ENCODE results near the gene HOXB8.

Gene HOXB8

DNA sequence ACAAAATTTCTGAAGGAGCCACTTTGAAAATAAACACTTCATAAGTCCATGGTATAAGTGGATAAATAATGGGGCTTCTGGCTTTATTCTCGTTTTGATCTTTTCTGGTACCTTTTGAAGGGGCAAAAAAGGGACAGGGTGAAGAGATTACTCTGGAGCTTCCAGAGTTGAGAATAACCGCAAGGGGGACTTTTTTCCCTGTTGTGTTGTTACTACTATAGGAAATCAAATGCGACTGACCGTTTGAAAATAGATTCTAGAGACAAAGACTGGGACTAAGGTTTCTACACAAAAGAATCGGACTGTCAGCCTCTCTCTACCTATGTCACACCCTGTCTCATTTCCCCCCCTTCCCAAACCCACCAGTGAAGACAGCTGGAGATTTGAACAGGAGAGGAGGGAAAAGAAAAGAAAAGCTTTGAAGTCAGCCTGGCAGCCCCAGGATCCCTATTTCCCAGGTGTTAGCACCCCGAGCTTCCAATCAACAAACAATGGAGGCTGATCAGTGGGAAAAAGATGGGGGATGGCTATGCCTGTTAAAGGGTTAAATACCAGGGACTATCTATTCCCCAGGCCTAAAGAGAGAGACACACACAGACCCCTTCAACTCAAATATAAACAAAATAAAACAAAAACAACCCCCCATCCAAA lies 45.3 kb downstream of the HOXB8 start:
- no peak for DNase-seq (ENCODE audit: low read depth in 1 of 2, low spot score in 1 of 2)

DNA sequence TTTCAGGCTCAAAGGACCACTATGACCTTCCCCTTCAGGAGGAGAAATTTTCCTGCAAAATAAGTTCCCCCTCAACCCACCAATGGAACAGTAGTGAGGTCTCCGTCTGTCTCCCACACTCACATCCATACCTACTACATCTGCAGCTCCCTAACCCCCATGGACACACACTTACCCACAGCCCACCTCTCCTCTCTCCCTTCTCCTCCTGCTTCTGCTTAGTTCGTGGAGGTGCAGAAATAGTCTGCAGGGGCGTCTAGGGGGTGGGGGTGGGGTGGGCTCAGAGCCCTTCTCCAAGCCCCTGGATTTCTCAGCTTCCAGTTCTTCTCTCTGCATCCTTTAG lies 45.9 kb downstream of the HOXB8 start:
- no peak for DNase-seq (ENCODE audit: low read depth in 1 of 2, low spot score in 1 of 2)

DNA sequence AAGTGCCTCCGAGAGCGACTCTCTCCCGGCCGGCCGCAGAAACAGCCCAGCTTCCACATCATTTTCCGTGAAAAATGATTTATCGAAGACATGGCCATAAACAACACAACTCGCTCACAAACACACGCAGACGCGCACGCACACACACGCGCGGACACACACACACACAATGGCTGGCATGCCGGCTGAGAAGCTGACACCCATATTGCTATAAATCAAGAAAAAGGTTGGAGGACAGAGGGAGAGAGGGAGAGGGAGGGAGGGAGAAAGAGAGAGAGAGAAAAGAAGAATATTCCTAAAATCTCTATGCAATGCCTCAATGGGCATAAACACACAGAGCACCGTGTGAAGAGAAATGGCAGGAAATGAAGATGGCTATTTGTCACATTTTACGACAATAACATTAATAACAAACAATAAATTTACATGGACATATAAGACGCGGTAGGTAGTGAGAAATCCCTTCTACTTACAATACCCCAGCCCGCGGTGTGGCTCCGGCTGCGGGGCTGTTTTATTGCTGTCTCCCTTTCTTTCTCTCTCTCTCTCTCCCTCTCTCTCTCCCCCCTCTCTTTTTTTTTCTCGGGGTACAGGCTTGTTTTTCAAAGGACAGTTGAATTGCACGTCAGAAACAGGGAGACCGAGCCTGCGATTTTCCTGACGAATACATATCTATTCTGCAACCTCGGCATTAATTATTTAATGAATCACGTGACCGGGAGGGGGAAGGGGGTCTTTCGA lies 46.4 kb downstream of the HOXB8 start:
- DNase-seq (ENCODE audit: low read depth in 1 of 2, low spot score in 1 of 2): no peak

DNA sequence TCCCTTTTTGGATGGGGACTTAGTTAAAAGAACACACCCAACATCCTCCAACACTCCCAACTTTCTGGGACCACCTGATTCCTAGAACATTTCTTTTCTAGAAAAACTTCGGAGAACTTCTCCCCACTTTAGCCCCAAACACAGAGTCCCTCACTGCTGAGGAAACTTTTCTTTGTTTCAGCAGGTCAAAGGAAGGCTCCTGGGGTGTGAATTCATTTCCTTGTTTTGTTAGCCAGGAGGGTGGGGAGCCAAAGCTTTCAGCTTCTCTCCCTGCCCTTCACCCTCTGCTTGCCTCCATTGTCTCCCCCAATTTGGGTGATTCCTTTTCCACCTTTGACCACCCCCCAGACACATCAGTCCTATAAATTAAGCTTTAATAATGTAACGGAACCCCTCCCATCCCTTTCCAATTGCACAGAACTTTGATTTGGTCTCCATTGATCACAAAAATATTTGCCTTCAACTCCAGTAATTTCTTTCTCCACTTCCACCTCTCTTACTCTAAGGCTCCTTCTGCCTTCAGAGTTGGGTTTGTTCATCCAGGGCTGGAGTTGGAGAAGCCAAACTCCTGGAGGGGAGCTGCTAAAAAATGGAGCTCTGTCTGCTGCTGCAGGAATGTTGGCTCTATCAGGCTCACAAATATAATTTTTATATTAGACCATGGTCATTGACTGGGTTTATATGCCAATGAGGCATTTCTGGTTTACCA lies 47.3 kb downstream of the HOXB8 start:
- no peak for DNase-seq (ENCODE audit: low read depth in 1 of 2, low spot score in 1 of 2)

DNA sequence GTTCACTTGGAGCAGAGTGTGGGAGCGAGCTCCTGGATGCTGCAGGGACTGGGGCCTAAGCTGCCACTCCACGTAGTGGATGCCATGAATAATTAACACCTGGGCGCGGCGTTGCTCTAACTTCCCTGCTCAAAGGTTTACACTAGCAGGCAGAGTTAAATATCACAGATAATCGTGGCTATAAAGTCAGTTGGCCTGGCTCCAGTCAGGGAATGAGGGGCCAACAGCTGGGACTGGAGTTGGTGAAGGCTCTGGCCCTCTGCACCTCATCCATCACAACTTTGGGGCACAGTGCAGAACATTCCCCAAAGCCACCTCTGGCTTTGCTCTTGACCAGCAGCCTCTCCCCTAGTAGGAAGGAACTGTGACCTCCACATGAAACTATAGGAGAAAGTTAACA lies 47.9 kb downstream of the HOXB8 start:
- DNase-seq (ENCODE audit: low read depth in 1 of 2, low spot score in 1 of 2): no peak

DNA sequence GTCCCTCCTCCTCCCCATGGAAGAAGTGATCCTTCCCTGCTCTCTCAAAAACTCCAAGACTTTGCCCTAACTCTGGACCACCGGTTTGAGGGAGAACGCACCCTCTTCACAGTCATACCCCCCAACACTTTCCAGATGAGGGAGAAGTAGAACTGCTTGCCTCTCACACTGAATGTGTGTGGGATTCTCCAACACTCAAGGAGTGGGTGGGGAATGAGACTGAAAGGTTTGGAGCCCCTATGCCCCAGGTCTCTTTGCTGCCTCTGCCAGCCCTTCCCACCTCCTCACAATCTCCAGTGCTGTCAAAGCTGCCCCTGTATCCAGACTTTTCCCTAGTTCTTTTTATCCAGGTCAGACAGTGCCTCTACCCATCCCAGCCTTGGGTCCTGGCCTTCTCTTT lies 48.4 kb downstream of the HOXB8 start:
- DNase-seq (ENCODE audit: low read depth in 1 of 2, low spot score in 1 of 2): no peak

DNA sequence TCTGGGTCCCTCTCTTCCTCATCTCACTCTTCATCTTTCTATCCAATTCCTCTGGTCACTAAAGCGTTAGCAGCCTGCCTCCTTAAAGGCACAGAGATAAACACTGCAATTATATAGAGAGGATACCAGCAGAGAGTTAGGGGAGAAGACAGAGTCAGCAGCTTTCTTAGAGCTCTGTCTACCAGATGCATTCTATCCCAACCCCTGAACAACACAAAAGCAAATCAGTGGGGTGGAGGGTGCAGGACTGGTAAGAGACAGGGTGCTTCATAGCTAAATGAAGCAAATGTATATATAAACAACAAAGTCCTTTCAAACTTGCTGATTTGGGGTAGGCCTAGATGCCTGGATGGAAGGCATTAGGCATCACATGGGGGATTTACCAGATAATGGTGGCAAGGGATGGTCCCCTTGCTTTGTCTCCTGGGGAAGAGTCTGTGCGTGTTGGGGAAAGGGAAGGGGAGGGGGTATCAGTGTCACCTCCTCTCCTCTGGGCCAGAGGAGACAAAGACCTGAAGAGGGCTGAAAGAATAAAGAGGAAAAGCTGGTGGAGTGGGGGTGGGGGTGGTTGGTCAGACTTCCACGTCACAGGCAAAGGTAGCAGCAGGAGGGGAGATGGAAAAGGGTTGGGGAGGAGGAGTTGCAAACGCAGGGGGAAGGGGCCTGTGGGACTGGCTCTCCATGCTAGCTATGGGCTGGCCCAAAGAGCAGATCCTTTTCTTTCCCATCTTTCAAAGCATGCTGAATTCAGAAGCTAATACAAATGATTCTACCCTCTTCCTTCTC lies 49.0 kb downstream of the HOXB8 start:
- no peak for DNase-seq (ENCODE audit: low read depth in 1 of 2, low spot score in 1 of 2)

DNA sequence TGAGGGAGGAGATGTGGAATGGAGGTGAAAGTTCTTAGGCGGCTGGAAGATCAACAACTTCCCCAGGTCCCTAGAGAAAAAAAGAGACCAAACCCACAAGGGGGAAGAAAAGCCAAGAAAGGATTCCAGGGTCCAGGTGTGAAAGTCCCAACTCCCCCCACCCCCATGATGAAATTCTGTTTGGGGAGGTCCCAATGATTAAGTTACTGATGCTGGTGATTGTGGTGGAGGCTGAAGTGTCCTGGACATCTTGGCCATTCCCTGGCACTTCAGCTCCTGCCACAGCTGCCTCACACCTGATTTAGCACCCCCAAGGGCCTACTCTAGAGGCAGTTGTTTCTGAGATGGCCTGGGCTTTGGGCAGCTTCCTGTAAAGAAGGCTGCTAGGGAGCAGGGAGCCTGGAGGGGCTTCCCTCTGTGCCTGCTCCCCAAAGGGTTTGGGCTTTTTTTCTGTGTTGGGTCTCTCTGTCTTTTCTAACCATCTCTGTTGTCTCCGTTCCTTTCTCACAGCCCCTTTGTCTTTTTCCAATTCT lies 50.0 kb downstream of the HOXB8 start:
- no peak for DNase-seq (ENCODE audit: low read depth in 1 of 2, low spot score in 1 of 2)

DNA sequence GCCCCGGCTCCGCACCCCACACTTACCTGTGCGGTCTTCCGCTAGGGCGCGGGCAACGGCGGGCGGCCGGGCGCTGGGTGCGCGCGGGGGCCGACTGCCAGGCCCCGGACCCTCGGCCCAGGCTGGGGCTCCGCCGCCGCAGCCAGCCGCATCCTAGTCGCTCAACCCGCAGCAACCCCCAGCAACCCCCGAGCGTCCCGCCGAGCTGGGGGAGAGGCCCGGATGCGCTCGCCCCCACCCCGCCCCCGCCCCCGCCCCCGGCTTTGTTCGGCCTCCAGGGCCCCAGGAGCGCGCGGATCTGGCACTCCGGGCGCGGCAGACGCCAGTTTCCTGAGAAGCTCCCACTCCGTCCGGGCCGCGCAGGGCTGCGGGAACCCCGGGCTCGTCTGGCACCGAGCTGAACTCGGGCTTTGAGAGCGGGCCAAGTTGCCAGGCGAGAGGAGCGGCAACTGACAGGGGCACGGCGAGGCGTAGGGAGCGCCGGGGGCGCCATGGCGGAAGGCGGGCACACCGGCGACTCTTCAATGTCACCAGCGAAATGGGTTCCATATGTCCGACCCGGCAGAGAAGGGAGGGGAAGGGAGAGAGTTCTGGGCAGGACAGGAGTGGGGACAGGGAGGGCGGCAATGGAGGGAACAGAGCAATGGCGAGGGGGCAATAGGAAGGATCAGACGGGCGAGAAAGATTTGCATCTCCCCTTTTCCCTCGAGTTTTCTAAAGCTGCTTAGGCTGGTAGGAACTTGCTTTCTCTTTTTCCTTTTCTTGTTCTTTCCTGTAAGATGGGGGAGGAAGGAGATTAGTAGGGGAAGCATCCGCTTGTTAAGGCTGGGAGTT lies 50.7 kb downstream of the HOXB8 start:
- DNase-seq (ENCODE audit: low read depth in 1 of 2, low spot score in 1 of 2): no peak

DNA sequence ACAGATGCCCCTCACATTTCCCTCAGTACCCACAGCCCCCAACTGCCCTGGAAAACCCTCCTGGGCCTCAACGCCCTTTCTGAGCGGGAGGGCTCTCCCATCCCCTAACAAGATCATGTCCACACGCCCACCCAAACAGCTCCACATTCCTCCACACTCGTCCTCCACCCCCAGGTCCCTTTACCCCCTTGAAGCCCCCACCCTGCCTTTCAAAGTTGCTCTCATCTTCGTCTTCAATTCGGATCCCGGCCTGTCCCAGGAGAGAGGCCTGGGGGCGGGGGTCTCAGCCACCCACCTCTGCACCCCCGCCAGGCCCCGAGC lies 51.3 kb downstream of the HOXB8 start:
- DNase-seq (ENCODE audit: low read depth in 1 of 2, low spot score in 1 of 2): no peak

DNA sequence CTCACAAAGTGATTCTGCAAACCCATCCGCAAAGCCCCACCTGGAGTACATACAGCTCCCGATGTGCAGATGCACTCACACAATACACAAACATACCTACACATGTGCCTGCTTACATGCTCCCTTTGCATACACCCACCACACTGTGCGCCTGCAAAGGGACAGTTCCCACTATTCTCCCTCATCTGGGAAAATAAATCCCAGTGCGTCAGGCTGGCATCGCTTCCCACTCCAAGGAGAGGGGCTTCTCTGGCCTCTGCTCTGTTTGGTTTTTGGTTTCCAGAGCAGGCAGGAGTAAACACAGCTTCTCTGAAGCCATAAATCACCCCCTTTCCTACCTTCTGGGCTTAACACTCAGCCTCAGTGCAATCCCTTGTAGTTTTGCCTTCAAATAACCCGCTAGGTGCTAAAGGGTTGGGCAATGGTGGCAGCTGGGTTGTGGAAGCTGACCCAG lies 51.7 kb downstream of the HOXB8 start:
- DNase-seq (ENCODE audit: low read depth in 1 of 2, low spot score in 1 of 2): no peak

DNA sequence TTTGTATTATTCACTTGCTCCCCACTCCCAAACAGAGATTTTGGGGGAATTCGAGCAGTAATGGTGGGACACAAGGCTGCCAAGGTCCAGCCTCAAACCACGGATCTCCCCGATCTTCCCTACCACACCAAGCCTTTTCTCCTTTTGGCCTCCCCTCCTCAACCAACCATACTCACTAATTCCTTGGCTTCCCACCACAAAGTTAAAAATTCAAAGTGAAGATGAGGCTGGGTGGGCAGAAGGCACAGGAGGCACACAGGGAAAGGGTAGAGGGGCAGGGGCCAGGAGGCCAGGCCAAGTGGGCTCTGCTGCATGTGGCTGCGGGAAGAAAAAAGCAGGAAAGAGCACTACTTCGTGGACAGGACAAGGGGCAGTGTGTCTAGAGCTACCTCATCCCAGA lies 52.2 kb downstream of the HOXB8 start:
- DNase-seq (ENCODE audit: low read depth in 1 of 2, low spot score in 1 of 2): no peak
